Muscle layer of colon (tissue), 2 donors: ENCODE data around the gene SALL1.

Experiments
- H3K27ac ChIP-seq: one replicate; pipeline ENCODE4 v1.7.0; 2013; ENCODE audit warnings: low read depth, mild to moderate bottlenecking, low read length, moderate library complexity
- H3K27me3 ChIP-seq, 2 donors: one replicate each; pipeline ENCODE4 v1.7.0; 2013; ENCODE audit warnings: low read length in 2 of 2, mild to moderate bottlenecking in 2 of 2; ENCODE audit not compliant: insufficient read depth in 2 of 2, control insufficient read depth in 1 of 2
- H3K36me3 ChIP-seq: one replicate; pipeline ENCODE4 v1.7.0; 2013; ENCODE audit warnings: mild to moderate bottlenecking, low read length; ENCODE audit not compliant: insufficient read depth
- H3K4me1 ChIP-seq: one replicate; pipeline ENCODE4 v1.7.0; 2013; ENCODE audit warnings: mild to moderate bottlenecking, low read length; ENCODE audit not compliant: insufficient read depth
- H3K4me3 ChIP-seq, 2 donors: one replicate each; pipeline ENCODE4 v1.7.0; 2013; ENCODE audit warnings: low read length in 2 of 2, low read depth in 1 of 2, mild to moderate bottlenecking in 1 of 2, moderate library complexity in 1 of 2
- H3K9ac ChIP-seq: one replicate; pipeline ENCODE4 v1.7.0; 2013; ENCODE audit warnings: low read length
- H3K9me3 ChIP-seq: one replicate; pipeline ENCODE4 v1.7.0; 2013; ENCODE audit warnings: mild to moderate bottlenecking, low read length
- donor health status: abdominal sarcoma.
- donor health status: Adenocarcinoma of cecum.

Gene SALL1

GRCh38 chr16:51137097-51137496 is 14.0 kb downstream of the SALL1 start:
- H3K36me3 ChIP-seq = no peaks in the 10 kb centered on the region
- no peaks in the 10 kb centered on the region for H3K9me3 ChIP-seq
- no peaks in the 10 kb centered on the region for H3K4me1 ChIP-seq
- H3K27me3 ChIP-seq = peaks cover 4 to 22% of the 10 kb centered on the region in 2 donors
- no peak overlapping the region for H3K4me3 ChIP-seq
- no peak overlapping the region for H3K27ac ChIP-seq
- no peak overlapping the region for H3K9ac ChIP-seq

GRCh38 chr16:51134876-51135275 is 16.2 kb downstream of the SALL1 start:
- H3K9ac ChIP-seq = no peak overlapping the region
- H3K4me1 ChIP-seq = no peaks in the 10 kb centered on the region
- H3K27ac ChIP-seq = no peak overlapping the region
- no peaks in the 10 kb centered on the region for H3K9me3 ChIP-seq
- no peak overlapping the region for H3K4me3 ChIP-seq
- H3K27me3 ChIP-seq = peaks cover 4 to 18% of the 10 kb centered on the region in 2 donors
- no peaks in the 10 kb centered on the region for H3K36me3 ChIP-seq

GRCh38 chr16:51134269-51134812 is 16.7 kb downstream of the SALL1 start:
- Histone ChIP-seq H3K4me1 (no peaks in the 10 kb centered on the region), H3K9me3 (no peaks in the 10 kb centered on the region), H3K4me3 (no peak overlapping the region), H3K27ac (no peak overlapping the region), H3K27me3 (peaks cover 4 to 18% of the 10 kb centered on the region in 2 donors), H3K9ac (no peak overlapping the region), H3K36me3 (no peaks in the 10 kb centered on the region)

GRCh38 chr16:51133688-51134087 is 17.4 kb downstream of the SALL1 start:
- no peak overlapping the region for H3K9ac ChIP-seq
- peaks cover 4 to 18% of the 10 kb centered on the region in 2 donors for H3K27me3 ChIP-seq

GRCh38 chr16:51133183-51133582 is 17.9 kb downstream of the SALL1 start:
- H3K27ac ChIP-seq = no peak overlapping the region
- no peaks in the 10 kb centered on the region for H3K36me3 ChIP-seq
- H3K4me1 ChIP-seq = no peaks in the 10 kb centered on the region
- H3K9ac ChIP-seq = no peak overlapping the region
- no peak overlapping the region for H3K4me3 ChIP-seq
- H3K9me3 ChIP-seq = no peaks in the 10 kb centered on the region
- peaks cover 4 to 18% of the 10 kb centered on the region in 2 donors for H3K27me3 ChIP-seq

More at GRCh38 chr16:51133688-51134087, 17.4 kb downstream of the SALL1 start:
- H3K4me1 ChIP-seq = no peaks in the 10 kb centered on the region
- H3K27ac ChIP-seq = no peak overlapping the region
- H3K4me3 ChIP-seq = no peak overlapping the region
- H3K9me3 ChIP-seq = no peaks in the 10 kb centered on the region
- no peaks in the 10 kb centered on the region for H3K36me3 ChIP-seq

GRCh38 chr16:51132490-51133115 is 18.5 kb downstream of the SALL1 start:
- Histone ChIP-seq H3K9ac (no peak overlapping the region), H3K36me3 (no peaks in the 10 kb centered on the region), H3K27me3 (peaks cover 4 to 18% of the 10 kb centered on the region in 2 donors), H3K4me1 (no peaks in the 10 kb centered on the region), H3K9me3 (no peaks in the 10 kb centered on the region), H3K4me3 (no peak overlapping the region), H3K27ac (no peak overlapping the region)

- peaks cover 4 to 18% of the 10 kb centered on the region in 2 donors for H3K27me3 ChIP-seq
- H3K4me1 ChIP-seq = no peaks in the 10 kb centered on the region
- H3K9me3 ChIP-seq = no peaks in the 10 kb centered on the region
- H3K36me3 ChIP-seq = no peaks in the 10 kb centered on the region
- H3K27ac ChIP-seq = no peak overlapping the region
- H3K9ac ChIP-seq = no peak overlapping the region
- H3K4me3 ChIP-seq = no peak overlapping the region
Observed at GRCh38 chr16:51131619-51132018, 19.5 kb downstream of the SALL1 start.

DNA sequence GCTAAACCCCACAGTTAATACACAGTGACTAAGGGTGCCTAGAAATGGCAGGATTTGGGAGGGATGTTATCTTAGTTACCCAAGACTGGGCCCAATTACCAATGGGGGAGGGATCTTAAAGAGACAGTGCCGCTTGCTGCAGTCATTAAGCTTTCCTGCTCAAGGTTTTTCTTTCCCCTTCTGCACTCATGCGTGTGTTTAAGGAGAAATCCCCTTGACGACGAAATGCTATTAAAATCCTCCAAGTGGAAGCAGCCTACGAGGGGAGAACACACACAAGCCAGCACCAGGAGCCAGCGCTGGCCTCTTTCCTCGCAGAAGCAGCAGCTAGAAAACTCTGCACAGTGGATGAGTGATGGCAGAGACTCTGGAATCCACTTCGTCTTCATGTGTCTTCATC is 22.0 kb downstream of the SALL1 start:
- Histone ChIP-seq H3K9ac (no peak overlapping the region), H3K9me3 (no peaks in the 10 kb centered on the region), H3K4me1 (no peaks in the 10 kb centered on the region), H3K36me3 (no peaks in the 10 kb centered on the region), H3K27ac (no peak overlapping the region), H3K27me3 (peaks cover 4 to 6% of the 10 kb centered on the region in 2 donors), H3K4me3 (no peak overlapping the region)

GRCh38 chr16:51125992-51126391 is 25.1 kb downstream of the SALL1 start:
- Histone ChIP-seq H3K36me3 (no peaks in the 10 kb centered on the region), H3K27me3 (no peaks in the 10 kb centered on the region), H3K27ac (no peak overlapping the region), H3K9ac (no peak overlapping the region), H3K4me1 (no peaks in the 10 kb centered on the region), H3K9me3 (no peaks in the 10 kb centered on the region), H3K4me3 (no peak overlapping the region)

- Histone ChIP-seq H3K27me3 (no peaks in the 10 kb centered on the region), H3K36me3 (no peaks in the 10 kb centered on the region), H3K4me3 (no peak overlapping the region), H3K9me3 (no peaks in the 10 kb centered on the region), H3K27ac (no peak overlapping the region), H3K4me1 (no peaks in the 10 kb centered on the region), H3K9ac (no peak overlapping the region)
Observed at GRCh38 chr16:51124896-51125295, 26.2 kb downstream of the SALL1 start.

DNA sequence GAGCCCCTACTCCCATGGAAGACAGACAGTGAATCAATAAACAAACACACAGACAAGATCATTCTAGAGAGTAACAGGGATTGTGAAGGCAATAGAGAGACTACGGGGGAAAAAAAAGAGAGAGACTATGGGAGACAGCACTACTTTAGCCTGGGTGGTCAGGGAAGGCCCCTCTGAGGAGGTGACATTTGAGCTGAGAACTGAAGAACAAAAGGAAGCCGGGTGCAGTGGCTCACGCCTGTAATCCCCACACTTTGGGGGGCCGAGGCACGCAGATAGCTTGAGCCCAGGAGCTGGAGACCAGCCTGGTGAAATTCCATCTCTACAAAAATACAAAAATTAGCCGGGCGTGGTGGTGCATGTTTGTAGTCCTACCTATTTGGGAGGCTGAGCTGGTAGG is 29.2 kb downstream of the SALL1 start:
- no peaks in the 10 kb centered on the region for H3K4me1 ChIP-seq
- no peaks in the 10 kb centered on the region for H3K36me3 ChIP-seq
- no peaks in the 10 kb centered on the region for H3K27me3 ChIP-seq
- H3K4me3 ChIP-seq = no peak overlapping the region
- H3K9ac ChIP-seq = no peak overlapping the region
- no peaks in the 10 kb centered on the region for H3K9me3 ChIP-seq
- H3K27ac ChIP-seq = no peak overlapping the region

GRCh38 chr16:51120730-51121347 is 30.2 kb downstream of the SALL1 start:
- Histone ChIP-seq H3K27ac (no peak overlapping the region), H3K9ac (no peak overlapping the region), H3K27me3 (no peaks in the 10 kb centered on the region), H3K4me1 (no peaks in the 10 kb centered on the region), H3K4me3 (no peak overlapping the region), H3K9me3 (no peaks in the 10 kb centered on the region), H3K36me3 (no peaks in the 10 kb centered on the region)
